Panc1 (cell line): ENCODE results near the gene BCL11B. TPM values are rescaled to one million over a fixed set of nuclear protein-coding genes. Genes with fewer than 3 reads are reported as not detected.

Experiments used
- ATAC-seq: fragments of 200-7000 bp; cut with Tn5 transposase; 2 replicates; pipeline ENCODE4 v1.9.1; 2020; ENCODE audit warnings: mild to moderate bottlenecking, moderate library complexity
- BruUV-seq: library from RNA; stranded (reverse); fragments of 400-500 nt; replicated peaks from 2 replicates; lab custom pipeline; 2021; lab: Mats Ljungman, UMichigan
- CTCF ChIA-PET: fragments of 300-600 bp; sonication (Branson Sonifier 250); formaldehyde crosslinking; loops from one replicate; lab custom pipeline; 2022; ENCODE audit warnings: antibody characterized with exemption; lab: Charles Lee
- POLR2A ChIA-PET: fragments of 300-600 bp; sonication (Branson Sonifier 250); formaldehyde crosslinking; loops from one replicate; lab custom pipeline; 2022; ENCODE audit warnings: antibody characterized with exemption; lab: Charles Lee
- DNase-seq: peaks from one replicate; pipeline ENCODE4 v3.0.0-alpha.2; 2010; ENCODE audit warnings: low read depth, low spot score
- H3K27ac ChIP-seq: 2 replicates; pipeline ENCODE4 v1.5.1; 2011; ENCODE audit warnings: mild to moderate bottlenecking, low read length, inconsistent platforms
- H3K27me3 ChIP-seq: fragments of 200-500 bp; sonication (Bioruptor generic); 2 replicates; pipeline ENCODE4 v1.6.0; 2014; ENCODE audit warnings: low read length, inconsistent platforms; ENCODE audit not compliant: control insufficient read depth, insufficient read depth
- H3K36me3 ChIP-seq: fragments of 200-500 bp; sonication (Bioruptor generic); 2 replicates; pipeline ENCODE4 v1.5.1; 2014; ENCODE audit warnings: inconsistent platforms, mild to moderate bottlenecking, low read length, moderate library complexity; ENCODE audit not compliant: control insufficient read depth, insufficient read depth
- H3K4me1 ChIP-seq: 2 replicates; pipeline ENCODE4 v1.5.1; 2011; ENCODE audit warnings: inconsistent platforms, mild to moderate bottlenecking, low read length, moderate library complexity; ENCODE audit not compliant: control insufficient read depth, insufficient read depth
- H3K4me3 ChIP-seq, 2 experiments: 2 replicates each; pipeline ENCODE4 v1.5.1; 2011 to 2012; ENCODE audit warnings: low read depth in 2 of 2, low read length in 2 of 2, mild to moderate bottlenecking in 2 of 2, inconsistent platforms in 1 of 2, moderate library complexity in 1 of 2
- H3K9me3 ChIP-seq: fragments of 200-500 bp; sonication (Bioruptor generic); 2 replicates; pipeline ENCODE4 v1.5.1; 2014; ENCODE audit warnings: low read depth, mild to moderate bottlenecking, inconsistent platforms, low read length, moderate library complexity; ENCODE audit not compliant: control insufficient read depth, insufficient read depth
- POLR2AphosphoS5 ChIP-seq: IDR thresholded peaks from 2 replicates; pipeline ENCODE4 v1.6.1; 2012; ENCODE audit warnings: mild to moderate bottlenecking, low read depth, low read length, moderate library complexity
- SIN3A ChIP-seq: IDR thresholded peaks from 2 replicates; pipeline ENCODE4 v1.6.1; 2012; ENCODE audit warnings: low read depth, mild to moderate bottlenecking, low read length, moderate library complexity, borderline replicate concordance; ENCODE audit not compliant: insufficient read depth
- TCF7L2 ChIP-seq: IDR thresholded peaks from 2 replicates; pipeline ENCODE4 v1.6.1; 2011; ENCODE audit warnings: mild to moderate bottlenecking, low read depth, low read length, inconsistent platforms
- in situ Hi-C: cut with HindIII; loops from 2 replicates; pipeline ENCODE4 v1.10.0; 2016; ENCODE audit warnings: low sequenced_read_pairs, low pct_unique_long_range_greater_than_20kb
- intact Hi-C: fragments of 100-400 bp; cut with micrococcal nuclease; formaldehyde crosslinking; loops from one replicate; pipeline ENCODE4 v1.10.0; 2022; ENCODE audit not compliant: unreplicated experiment
- total RNA-seq: library from RNA; stranded (reverse); gene quantifications from one replicate; pipeline ENCODE4 v1.2.1, GENCODE V29; 2021; ENCODE audit not compliant: unreplicated experiment
- TF ChIP-seq, protein P1 (sequence below), 2 experiments: IDR thresholded peaks; 2 replicates each; pipeline ENCODE4 v1.6.1; 2011 to 2012; ENCODE audit warnings: low read depth in 2 of 2, control low read depth in 1 of 2, low read length in 1 of 2, mild to moderate bottlenecking in 1 of 2, moderate library complexity in 1 of 2; ENCODE audit not compliant: insufficient read depth in 1 of 2

BCL11B gene
- total RNA-seq, 1 experiment from 2014 or later = 0.23 TPM

DNA sequence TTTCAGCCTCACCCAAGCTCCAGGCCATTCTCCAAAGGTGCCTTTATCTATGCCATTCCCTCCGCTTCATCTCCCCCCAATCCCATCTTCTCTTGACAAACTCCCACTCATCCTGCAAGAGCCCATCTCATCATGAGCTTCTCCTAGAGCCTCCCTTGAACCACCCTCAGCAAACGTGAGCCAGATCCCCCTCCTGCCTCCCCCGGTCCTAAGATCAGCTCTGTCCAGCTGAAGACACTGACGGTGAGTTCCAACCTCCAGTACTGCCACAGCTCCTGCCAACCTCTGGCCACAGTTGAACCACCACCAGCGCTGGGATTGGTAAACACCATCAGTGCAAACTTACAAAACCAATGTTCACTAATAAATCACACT lies 124.6 kb downstream of the BCL11B start:
- ChIA-PET CTCF (no interaction called here), POLR2A (no interaction called here)
- H3K36me3 ChIP-seq = no peaks in the 10 kb centered on the region
- DNase-seq = no peak
- no peaks in the 10 kb centered on the region for H3K4me1 ChIP-seq
- H3K27me3 ChIP-seq = 0 out of 2 replicates have a peak, but pooled peaks cover 2% of the 10 kb centered on the region
- ATAC-seq = no peak
- H3K27ac ChIP-seq = no peak overlapping the region
- in situ Hi-C loops = no loop called here
- intact Hi-C loops = no loop called here
- BruUV-seq = no TSS peak
- TF ChIP-seq, protein P1, sequence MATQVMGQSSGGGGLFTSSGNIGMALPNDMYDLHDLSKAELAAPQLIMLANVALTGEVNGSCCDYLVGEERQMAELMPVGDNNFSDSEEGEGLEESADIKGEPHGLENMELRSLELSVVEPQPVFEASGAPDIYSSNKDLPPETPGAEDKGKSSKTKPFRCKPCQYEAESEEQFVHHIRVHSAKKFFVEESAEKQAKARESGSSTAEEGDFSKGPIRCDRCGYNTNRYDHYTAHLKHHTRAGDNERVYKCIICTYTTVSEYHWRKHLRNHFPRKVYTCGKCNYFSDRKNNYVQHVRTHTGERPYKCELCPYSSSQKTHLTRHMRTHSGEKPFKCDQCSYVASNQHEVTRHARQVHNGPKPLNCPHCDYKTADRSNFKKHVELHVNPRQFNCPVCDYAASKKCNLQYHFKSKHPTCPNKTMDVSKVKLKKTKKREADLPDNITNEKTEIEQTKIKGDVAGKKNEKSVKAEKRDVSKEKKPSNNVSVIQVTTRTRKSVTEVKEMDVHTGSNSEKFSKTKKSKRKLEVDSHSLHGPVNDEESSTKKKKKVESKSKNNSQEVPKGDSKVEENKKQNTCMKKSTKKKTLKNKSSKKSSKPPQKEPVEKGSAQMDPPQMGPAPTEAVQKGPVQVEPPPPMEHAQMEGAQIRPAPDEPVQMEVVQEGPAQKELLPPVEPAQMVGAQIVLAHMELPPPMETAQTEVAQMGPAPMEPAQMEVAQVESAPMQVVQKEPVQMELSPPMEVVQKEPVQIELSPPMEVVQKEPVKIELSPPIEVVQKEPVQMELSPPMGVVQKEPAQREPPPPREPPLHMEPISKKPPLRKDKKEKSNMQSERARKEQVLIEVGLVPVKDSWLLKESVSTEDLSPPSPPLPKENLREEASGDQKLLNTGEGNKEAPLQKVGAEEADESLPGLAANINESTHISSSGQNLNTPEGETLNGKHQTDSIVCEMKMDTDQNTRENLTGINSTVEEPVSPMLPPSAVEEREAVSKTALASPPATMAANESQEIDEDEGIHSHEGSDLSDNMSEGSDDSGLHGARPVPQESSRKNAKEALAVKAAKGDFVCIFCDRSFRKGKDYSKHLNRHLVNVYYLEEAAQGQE (IDR thresholded peaks at IDR 0.05; ENCODE audit: insufficient read depth in 1 of 2, low read depth in 2 of 2, low read length in 1 of 2) = no peak
- TF ChIP-seq SIN3A (no peak), POLR2AphosphoS5 (no peak)
- H3K9me3 ChIP-seq = no peaks in the 10 kb centered on the region
- no peak overlapping the region for H3K4me3 ChIP-seq

DNA sequence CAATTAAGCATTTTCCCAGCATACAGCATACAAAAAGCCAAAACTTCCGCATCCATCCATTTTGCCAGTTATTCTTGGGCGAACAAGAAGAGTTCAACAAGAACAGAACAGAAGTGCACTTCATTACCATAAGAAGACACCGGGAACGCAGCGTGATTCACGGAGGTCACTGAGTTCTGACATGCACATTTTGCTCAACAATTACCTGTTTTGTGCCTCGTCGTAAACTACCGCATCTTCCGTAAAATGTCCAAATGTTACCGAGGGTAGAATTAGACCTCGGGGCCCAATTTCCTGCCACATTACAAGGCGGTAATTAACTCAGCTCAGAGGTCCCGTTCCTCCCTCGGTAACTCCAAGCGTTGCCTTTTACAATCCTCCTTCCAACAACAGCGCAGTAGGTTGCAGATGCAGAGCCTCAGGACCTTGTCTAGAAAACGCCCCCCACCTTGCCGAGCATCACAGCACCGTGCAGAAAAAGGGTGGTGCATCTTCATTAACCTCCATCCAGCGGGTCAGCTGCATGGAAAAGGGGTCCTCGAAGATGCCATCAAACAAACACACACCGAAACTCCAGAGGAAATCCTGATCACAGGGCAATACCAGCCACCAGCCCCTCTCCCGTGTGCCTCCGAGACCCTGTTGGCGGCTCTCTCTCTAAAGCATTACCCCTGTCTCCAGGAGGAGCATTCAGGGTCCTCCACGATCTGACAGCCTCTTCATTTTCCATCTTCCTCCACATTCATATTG lies 125.2 kb downstream of the BCL11B start:
- TF ChIP-seq SIN3A (no peak), TCF7L2 (no peak)
- TF ChIP-seq, protein P1 (IDR thresholded peaks at IDR 0.05; ENCODE audit: insufficient read depth in 1 of 2, low read depth in 2 of 2, low read length in 1 of 2) = no peak
- in situ Hi-C loops = no loop called here
- ChIA-PET POLR2A (no interaction called here), CTCF (no interaction called here)
- intact Hi-C loops = no loop called here
- ATAC-seq = no peak
- Histone ChIP-seq H3K36me3 (no peaks in the 10 kb centered on the region), H3K27ac (no peak overlapping the region), H3K4me3 (no peak overlapping the region), H3K27me3 (0 out of 2 replicates have a peak, but pooled peaks cover under 1% of the 10 kb centered on the region), H3K9me3 (no peaks in the 10 kb centered on the region), H3K4me1 (no peaks in the 10 kb centered on the region)
- BruUV-seq = no TSS peak
- DNase-seq = no peak
